Endothelial cell of umbilical vein (primary cell): ENCODE data around the gene CKAP2.

Experiments
- EZH2 ChIP-seq: IDR thresholded peaks from 2 replicates; pipeline ENCODE4 v1.6.1; 2012; ENCODE audit warnings: borderline replicate concordance, low read depth, mild to moderate bottlenecking, moderate library complexity, low read length, inconsistent platforms; ENCODE audit not compliant: severe bottlenecking
- FOS ChIP-seq: IDR thresholded peaks from 2 replicates; pipeline ENCODE4 v1.6.1; 2011; ENCODE audit warnings: mild to moderate bottlenecking, low read length, moderate library complexity, borderline replicate concordance; ENCODE audit not compliant: insufficient read depth
- GATA2 ChIP-seq: IDR thresholded peaks from 2 replicates; pipeline ENCODE4 v1.7.0; 2011; ENCODE audit warnings: low read depth, mild to moderate bottlenecking, moderate library complexity, mixed read lengths, low read length; ENCODE audit not compliant: insufficient read length, insufficient read depth
- JUN ChIP-seq: IDR thresholded peaks from 2 replicates; pipeline ENCODE4 v1.6.1; 2011; ENCODE audit warnings: borderline replicate concordance, low read depth; ENCODE audit not compliant: insufficient read length, insufficient read depth
- MYC ChIP-seq: IDR thresholded peaks from one replicate; pipeline ENCODE4 v1.6.1; 2011; ENCODE audit warnings: mild to moderate bottlenecking, low read depth, low read length
- POLR2A ChIP-seq: IDR thresholded peaks from 2 replicates; pipeline ENCODE4 v1.6.1; 2012; ENCODE audit warnings: low read depth, mild to moderate bottlenecking, control low read depth, low read length
- POLR2AphosphoS5 ChIP-seq: IDR thresholded peaks from 2 replicates; pipeline ENCODE4 v1.6.1; 2012; ENCODE audit warnings: low read depth, mild to moderate bottlenecking, control low read depth, low read length, moderate library complexity; ENCODE audit not compliant: insufficient read depth
- TF ChIP-seq, protein P1 (sequence below), 2 donors: IDR thresholded peaks; 1 replicate in 1 of 2; 2 replicates in 1 of 2; pipeline ENCODE4 v1.5.1; 2011; ENCODE audit warnings: low read length in 2 of 2, mild to moderate bottlenecking in 2 of 2, moderate library complexity in 2 of 2, control low read depth in 1 of 2, inconsistent platforms in 1 of 2, low read depth in 1 of 2; ENCODE audit not compliant: insufficient read depth in 1 of 2; ENCODE audit errors: extremely low read depth in 1 of 2
- TF ChIP-seq, protein P2 (sequence below): IDR thresholded peaks from 2 replicates; pipeline ENCODE4 v1.6.1; 2011; ENCODE audit not compliant: insufficient read depth, insufficient read length

DNA sequence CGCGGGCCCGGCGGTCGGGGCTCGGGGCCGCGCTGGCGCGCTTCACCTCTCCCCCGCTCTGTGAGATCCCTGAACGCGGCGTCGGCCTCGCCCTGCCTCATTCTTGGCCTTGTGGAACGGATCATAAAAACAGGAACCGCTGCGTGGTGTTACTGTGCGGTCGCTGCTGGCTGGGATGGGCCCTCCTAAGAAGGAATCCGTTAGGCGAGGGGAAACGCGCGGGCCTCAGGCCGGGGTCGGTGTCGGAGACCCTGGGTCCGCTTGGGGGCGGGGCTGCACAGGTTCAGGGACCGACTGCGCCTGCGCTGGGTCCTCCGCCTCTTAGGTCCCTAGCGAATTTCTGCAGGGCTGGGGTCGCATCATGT, 381 bp downstream of the CKAP2 start:
- TF ChIP-seq, protein P1, sequence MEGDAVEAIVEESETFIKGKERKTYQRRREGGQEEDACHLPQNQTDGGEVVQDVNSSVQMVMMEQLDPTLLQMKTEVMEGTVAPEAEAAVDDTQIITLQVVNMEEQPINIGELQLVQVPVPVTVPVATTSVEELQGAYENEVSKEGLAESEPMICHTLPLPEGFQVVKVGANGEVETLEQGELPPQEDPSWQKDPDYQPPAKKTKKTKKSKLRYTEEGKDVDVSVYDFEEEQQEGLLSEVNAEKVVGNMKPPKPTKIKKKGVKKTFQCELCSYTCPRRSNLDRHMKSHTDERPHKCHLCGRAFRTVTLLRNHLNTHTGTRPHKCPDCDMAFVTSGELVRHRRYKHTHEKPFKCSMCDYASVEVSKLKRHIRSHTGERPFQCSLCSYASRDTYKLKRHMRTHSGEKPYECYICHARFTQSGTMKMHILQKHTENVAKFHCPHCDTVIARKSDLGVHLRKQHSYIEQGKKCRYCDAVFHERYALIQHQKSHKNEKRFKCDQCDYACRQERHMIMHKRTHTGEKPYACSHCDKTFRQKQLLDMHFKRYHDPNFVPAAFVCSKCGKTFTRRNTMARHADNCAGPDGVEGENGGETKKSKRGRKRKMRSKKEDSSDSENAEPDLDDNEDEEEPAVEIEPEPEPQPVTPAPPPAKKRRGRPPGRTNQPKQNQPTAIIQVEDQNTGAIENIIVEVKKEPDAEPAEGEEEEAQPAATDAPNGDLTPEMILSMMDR (IDR thresholded peaks at IDR 0.05; ENCODE audit: extremely low read depth in 1 of 2, insufficient read depth in 1 of 2, low read depth in 1 of 2, low read length in 2 of 2), result no peak
- TF ChIP-seq POLR2AphosphoS5, result no peak
- no peak for TF ChIP-seq FOS
- no peak for TF ChIP-seq POLR2A
- TF ChIP-seq EZH2, result no peak
- TF ChIP-seq, protein P2, sequence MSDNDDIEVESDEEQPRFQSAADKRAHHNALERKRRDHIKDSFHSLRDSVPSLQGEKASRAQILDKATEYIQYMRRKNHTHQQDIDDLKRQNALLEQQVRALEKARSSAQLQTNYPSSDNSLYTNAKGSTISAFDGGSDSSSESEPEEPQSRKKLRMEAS, result no peak
- no peak for TF ChIP-seq JUN
- TF ChIP-seq MYC, result no peak
- TF ChIP-seq GATA2, result no peak
